Adrenal gland (tissue), 12 donors: Measurements from ENCODE around the gene AHSP. TPM values are rescaled to one million over a fixed set of nuclear protein-coding genes. Genes with fewer than 3 reads are reported as not detected.
A peak's percentile ranks its signal among the peaks of the same experiment; 100 is the strongest.

Source experiments
- DNase-seq, 7 donors: peaks; one replicate each; pipeline ENCODE4 v3.0.0-alpha.2; 2019 to 2020
- H3K27ac ChIP-seq, 5 donors: fragments of 200-600 bp; sonication (generic) in 4 of 5; 1 replicate in 3 of 5; 2 replicates in 2 of 5; pipeline versions ENCODE4 v1.5.1 to v1.8.0; 2016 to 2020; ENCODE audit warnings: mild to moderate bottlenecking in 1 of 5
- H3K27me3 ChIP-seq: fragments of 200-600 bp; 2 replicates; pipeline ENCODE4 v1.8.0; 2021
- H3K36me3 ChIP-seq, 2 donors: fragments of 200-600 bp; replicated peaks in 1 of 2; 1 replicate in 1 of 2; 2 replicates in 1 of 2; pipeline versions ENCODE4 v1.5.1 to v1.8.0; 2018 to 2022
- H3K4me1 ChIP-seq, 2 donors: fragments of 200-600 bp; replicated peaks in 1 of 2; 1 replicate in 1 of 2; 2 replicates in 1 of 2; pipeline versions ENCODE4 v1.5.1 to v1.8.0; 2018 to 2021
- H3K4me3 ChIP-seq, 4 donors: fragments of 200-600 bp; sonication (generic) in 3 of 4; one replicate each; pipeline ENCODE4 v1.5.1; 2016 to 2018
- H3K9me3 ChIP-seq, 3 donors: fragments of 200-600 bp; sonication (generic) in 1 of 3; replicated peaks in 1 of 3; 1 replicate in 2 of 3; 2 replicates in 1 of 3; pipeline versions ENCODE4 v1.5.1 to v1.8.0; 2016 to 2021
- CTCF ChIP-seq, 6 experiments: fragments of 450-650 bp in 4 of 6; fragments of 200-600 bp in 2 of 6; sonication (generic) in 1 of 6; IDR thresholded peaks; 1 replicate in 5 of 6; 2 replicates in 1 of 6; pipeline versions ENCODE4 v1.5.1 to v1.8.0; 2016 to 2021; ENCODE audit warnings: antibody characterized with exemption in 6 of 6, mild to moderate bottlenecking in 2 of 6, moderate library complexity in 1 of 6
- POLR2A ChIP-seq, 2 donors: fragments of 450-650 bp; IDR thresholded peaks; one replicate each; pipeline ENCODE4 v1.6.1; 2017; ENCODE audit warnings: antibody characterized with exemption in 2 of 2, mild to moderate bottlenecking in 2 of 2, moderate library complexity in 1 of 2
- WGBS, 4 donors: extraction: QIAGEN DNeasy Blood & Tissue Kit in 2 of 4; methylation state at CpG; one replicate each; pipeline versions ENCODE4 v1.1.5 to v1.1.7; 2013 to 2017; 5-methylcytosine and 5-hydroxymethylcytosine counted together
- intact Hi-C, 2 donors: fragments of 100-400 bp; cut with DNase I; formaldehyde crosslinking; loops; one replicate each; pipeline versions ENCODE4 v1.14.1 to v1.15.0; 2022 to 2023
- polyA plus RNA-seq, 3 donors: library from polyadenylated mRNA; stranded (reverse); fragments of 200-250 nt in 2 of 3; fragments of 350-450 nt in 1 of 3; fragmentation: Illumina TruSeq in 1 of 3; extraction: RNeasy Lipid Tissue Mini Kit (QIAGEN cat#74804) in 1 of 3; gene quantifications; one replicate each; pipeline ENCODE4 v1.2.3, GENCODE V29; 2013 to 2014
- total RNA-seq, 9 donors: library from RNA; depleted of rRNA in 4 of 9; stranded (reverse); fragments of >200 nt in 4 of 9; fragments of 120-200 nt in 1 of 9; fragmentation: NEBNext Ultra II Directional in 1 of 9; extraction: Animal tissue kit (Norgen Biotek cat#: 25700) in 1 of 9; gene quantifications; one replicate each; pipeline versions ENCODE4 v1.1.0 to v1.2.4, GENCODE V29; 2013 to 2023
- donor health status: healthy with polysubstance abuse.
- donor health status: Bipolar disorder and iron deficiency.
- donor health status: DM: yes; HTN: yes; CAD: no.
- donor health status: DM: no; HTN: no; CAD: no.
- donor health status: DM: no; HTN: no; CAD: no.
- donor health status: DM: yes; HTN: yes; CAD: no.

Gene AHSP
- total and polyA plus RNA-seq, 12 donors, result 35.0 TPM; not detected in 11

DNA sequence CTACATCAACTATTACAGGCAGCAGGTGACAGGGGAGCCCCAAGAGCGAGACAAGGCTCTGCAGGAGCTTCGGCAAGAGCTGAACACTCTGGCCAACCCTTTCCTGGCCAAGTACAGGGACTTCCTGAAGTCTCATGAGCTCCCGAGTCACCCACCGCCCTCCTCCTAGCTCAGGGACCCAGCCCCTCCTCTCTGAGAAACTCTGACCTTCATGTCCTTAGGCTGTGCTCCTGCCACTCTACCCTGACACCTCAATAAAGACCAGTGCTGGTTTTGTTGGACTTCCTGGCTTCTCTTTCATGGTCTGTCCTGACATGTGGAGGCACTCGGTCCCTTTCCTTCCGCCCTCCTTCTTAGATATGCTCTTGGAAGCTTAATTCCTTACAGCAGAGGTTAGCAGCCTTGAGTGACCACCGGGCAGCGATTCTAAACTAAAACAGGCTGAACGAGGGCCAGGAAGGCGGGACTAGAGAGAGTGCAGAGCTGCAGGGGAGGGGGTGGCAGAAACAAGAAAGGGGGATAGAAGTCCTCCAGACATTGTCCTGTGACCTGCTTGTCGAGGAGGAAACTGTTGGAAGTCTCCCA lies 915 bp downstream of the AHSP start:
- H3K27ac ChIP-seq, result no peak overlapping the region
- H3K9me3 ChIP-seq, result no peaks in the 10 kb centered on the region
- TF ChIP-seq CTCF (IDR thresholded peaks at IDR 0.05) (no peak), POLR2A (IDR thresholded peaks at IDR 0.05) (no peak)
- WGBS, 4 donors, result 24 to 35% (median 31%) methylated on average over 10 to 11 of the region's 11 CpGs
- H3K27me3 ChIP-seq, result peaks cover 9% of the 10 kb centered on the region
- no peak for DNase-seq
- intact Hi-C loops, result no loop called here
- H3K4me3 ChIP-seq, result no peak overlapping the region
- no peaks in the 10 kb centered on the region for H3K4me1 ChIP-seq
- H3K36me3 ChIP-seq, result no peaks in the 10 kb centered on the region

DNA sequence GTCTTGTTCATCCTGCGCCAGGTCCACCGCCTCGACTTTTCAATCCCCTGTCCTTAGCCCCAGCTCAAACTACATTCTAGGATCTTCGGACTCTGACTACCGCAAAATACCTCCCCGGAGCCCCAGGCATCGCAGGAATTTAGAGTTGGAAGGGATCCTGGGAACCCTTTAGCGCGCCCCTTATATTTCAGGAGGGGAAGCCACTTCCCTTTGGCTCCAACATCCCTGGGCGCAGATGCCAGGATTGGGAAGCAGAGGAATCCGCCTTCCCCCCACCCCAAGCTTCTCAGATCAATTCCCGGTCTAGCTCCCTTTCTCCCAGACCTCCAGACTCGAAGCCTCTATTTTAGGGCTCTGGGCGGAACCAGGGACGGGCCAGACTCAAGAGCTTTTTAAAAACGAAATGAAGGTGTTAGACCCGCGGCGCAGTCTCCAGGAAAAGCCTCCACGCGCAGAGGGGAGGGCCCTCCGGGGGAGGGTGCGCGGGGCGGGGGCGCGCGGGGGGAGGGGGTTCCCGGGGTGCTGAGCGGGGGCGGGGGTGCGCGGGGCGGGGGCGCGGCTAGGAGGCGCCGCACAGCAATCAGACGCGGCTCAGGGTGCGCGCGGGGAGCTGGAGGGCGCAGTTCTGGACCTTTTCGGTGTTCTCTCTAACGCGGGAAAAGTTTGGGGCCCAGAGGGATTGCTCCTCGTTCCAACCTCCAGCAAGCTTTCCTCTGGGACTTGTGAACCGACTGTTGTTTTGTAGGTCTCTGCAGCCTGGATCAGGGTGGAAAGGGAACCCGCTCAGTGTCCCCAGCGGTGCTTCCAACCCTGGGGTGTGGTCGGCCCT lies 1.6 kb downstream of the AHSP start:
- intact Hi-C loops, result no loop called here
- Histone ChIP-seq H3K4me3 (peak overlapping the region in 1 of 4 donors; percentile 19), H3K36me3 (no peaks in the 10 kb centered on the region), H3K27me3 (peaks cover 9% of the 10 kb centered on the region), H3K27ac (no peak overlapping the region), H3K9me3 (no peaks in the 10 kb centered on the region), H3K4me1 (no peaks in the 10 kb centered on the region)
- DNase-seq, result no peak
- TF ChIP-seq CTCF (IDR thresholded peaks at IDR 0.05) (no peak), POLR2A (IDR thresholded peaks at IDR 0.05) (no peak)
- 3 to 15% (median 5%) methylated on average over 8 to 50 of the region's 52 CpGs for WGBS, 4 donors

- 28 to 52% (median 29%) methylated on average over 5 to 17 of the region's 17 CpGs for WGBS, 4 donors
- Histone ChIP-seq H3K4me3 (no peak overlapping the region), H3K36me3 (no peaks in the 10 kb centered on the region), H3K27ac (no peak overlapping the region), H3K9me3 (no peaks in the 10 kb centered on the region), H3K4me1 (no peaks in the 10 kb centered on the region), H3K27me3 (peaks cover 9% of the 10 kb centered on the region)
- intact Hi-C loops, result no loop called here
- DNase-seq, result no peak
- TF ChIP-seq CTCF (IDR thresholded peaks at IDR 0.05), result no peak
- TF ChIP-seq POLR2A (IDR thresholded peaks at IDR 0.05), result no peak
Observed at GRCh38 chr16:31529937-31530312, 2.2 kb downstream of the AHSP start.

- intact Hi-C loops, result no loop called here
- H3K4me3 ChIP-seq, result no peak overlapping the region
- no peaks in the 10 kb centered on the region for H3K4me1 ChIP-seq
- peaks cover 9% of the 10 kb centered on the region for H3K27me3 ChIP-seq
- DNase-seq, result no peak
- H3K9me3 ChIP-seq, result no peaks in the 10 kb centered on the region
- TF ChIP-seq POLR2A (IDR thresholded peaks at IDR 0.05) (no peak), CTCF (IDR thresholded peaks at IDR 0.05) (no peak)
- 68 to 71% (median 69%) methylated on average over 5 of the region's 5 CpGs for WGBS, 4 donors
- H3K27ac ChIP-seq, result no peak overlapping the region
- no peaks in the 10 kb centered on the region for H3K36me3 ChIP-seq
Observed at GRCh38 chr16:31530405-31530804, 2.7 kb downstream of the AHSP start.
